Mammary epithelial cell (primary cell): ENCODE results near the gene CCR6.

Experiments used
- CTCF ChIP-seq, 2 donors: IDR thresholded peaks in 1 of 2; conservative IDR thresholded peaks in 1 of 2; 2 replicates each; pipeline ENCODE4 v1.5.1; 2011 to 2012; ENCODE audit warnings: inconsistent platforms in 2 of 2, low read length in 2 of 2, mild to moderate bottlenecking in 2 of 2, control low read depth in 1 of 2, low read depth in 1 of 2; ENCODE audit not compliant: insufficient read depth in 1 of 2; ENCODE audit errors: extremely low read depth in 1 of 2
- EZH2 ChIP-seq: IDR thresholded peaks from 2 replicates; pipeline ENCODE4 v1.6.1; 2012; ENCODE audit warnings: low read length, inconsistent platforms, borderline replicate concordance

GRCh38 chr6:167122041-167122826, 662 bp upstream of the CCR6 start:
- no peak for TF ChIP-seq CTCF (conservative IDR thresholded peaks at IDR 0.05 in 1 of 2, IDR thresholded peaks at IDR 0.05 in 1 of 2; ENCODE audit: extremely low read depth in 1 of 2, insufficient read depth in 1 of 2, low read depth in 1 of 2, low read length in 2 of 2)
- no peak for TF ChIP-seq EZH2
